ENCODE data around the gene KIF9. TPM values are rescaled to one million over a fixed set of nuclear protein-coding genes. Genes with fewer than 3 reads are reported as not detected.

KIF9 gene
- total RNA-seq, 6 donors from 2014 or later: 4.7 to 27.0 (median 11.3) TPM

GRCh38 chr3:47243419-47244147 is 39.0 kb downstream of the KIF9 start:
- DNase-seq (no peak), ATAC-seq (ENCODE audit: low FRiP score in 2 of 2) (peak in 1 of 2 donors; percentile 30)
- TF ChIP-seq POLR2A (IDR thresholded peaks at IDR 0.05) (no peak), POLR2AphosphoS5 (IDR thresholded peaks at IDR 0.05) (no peak), CTCF (IDR thresholded peaks at IDR 0.05) (no peak), EP300 (IDR thresholded peaks at IDR 0.05) (no peak)
- no peak overlapping the region for H3K27ac ChIP-seq
- WGBS, 2 donors: 88 to 90% methylated on average over 9 of the region's 9 CpGs
- no peak overlapping the region for H3K4me3 ChIP-seq
- H3K27me3 ChIP-seq: no peaks in the 10 kb centered on the region
- no peaks in the 10 kb centered on the region for H3K4me1 ChIP-seq
- no peaks in the 10 kb centered on the region for H3K9me3 ChIP-seq
- no peaks in the 10 kb centered on the region for H3K36me3 ChIP-seq

GRCh38 chr3:47239929-47240328 is 42.7 kb downstream of the KIF9 start:
- H3K27me3 ChIP-seq: no peaks in the 10 kb centered on the region
- no peak overlapping the region for H3K27ac ChIP-seq
- TF ChIP-seq POLR2A (IDR thresholded peaks at IDR 0.05) (no peak), EP300 (IDR thresholded peaks at IDR 0.05) (no peak), POLR2AphosphoS5 (IDR thresholded peaks at IDR 0.05) (no peak), CTCF (IDR thresholded peaks at IDR 0.05) (no peak)
- H3K4me3 ChIP-seq: no peak overlapping the region
- 85% methylated on average over 4 of the region's 6 CpGs; no CpG with 5 or more reads in 1 of the 2 donors for WGBS, 2 donors
- no peaks in the 10 kb centered on the region for H3K36me3 ChIP-seq
- no peaks in the 10 kb centered on the region for H3K4me1 ChIP-seq
- ATAC-seq (ENCODE audit: low FRiP score in 2 of 2) (no peak), DNase-seq (peak in 1 of 2 donors; percentile 64)
- H3K9me3 ChIP-seq: no peaks in the 10 kb centered on the region

- Histone ChIP-seq H3K36me3 (no peaks in the 10 kb centered on the region), H3K4me1 (no peaks in the 10 kb centered on the region), H3K27ac (no peak overlapping the region), H3K27me3 (no peaks in the 10 kb centered on the region), H3K4me3 (no peak overlapping the region), H3K9me3 (no peaks in the 10 kb centered on the region)
- 95 to 98% methylated on average over 3 of the region's 3 CpGs for WGBS, 2 donors
- DNase-seq (no peak), ATAC-seq (ENCODE audit: low FRiP score in 2 of 2) (no peak)
- TF ChIP-seq CTCF (IDR thresholded peaks at IDR 0.05) (no peak), POLR2AphosphoS5 (IDR thresholded peaks at IDR 0.05) (no peak), EP300 (IDR thresholded peaks at IDR 0.05) (no peak), POLR2A (IDR thresholded peaks at IDR 0.05) (no peak)
Observed at GRCh38 chr3:47238017-47238416, 44.6 kb downstream of the KIF9 start.

- peaks cover 3 to 13% (median 9%) of the 10 kb centered on the region in 4 donors for H3K4me1 ChIP-seq
- H3K9me3 ChIP-seq: no peaks in the 10 kb centered on the region
- H3K4me3 ChIP-seq: peak overlapping the region in 1 of 4 donors; percentile 2
- peak overlapping the region; percentile 32 to 61 (median 55) for H3K27ac ChIP-seq
- H3K36me3 ChIP-seq: no peaks in the 10 kb centered on the region
- 57 to 63% methylated on average over 1 of the region's 1 CpG for WGBS, 2 donors
- no peak for DNase-seq
- H3K27me3 ChIP-seq: no peaks in the 10 kb centered on the region
- TF ChIP-seq EP300 (IDR thresholded peaks at IDR 0.05): no peak
- no peak for TF ChIP-seq POLR2AphosphoS5 (IDR thresholded peaks at IDR 0.05)
- no peak for TF ChIP-seq POLR2A (IDR thresholded peaks at IDR 0.05)
- TF ChIP-seq CTCF (IDR thresholded peaks at IDR 0.05): no peak
- peak in 1 of 2 donors; percentile 36 for ATAC-seq (ENCODE audit: low FRiP score in 2 of 2)
Observed at GRCh38 chr3:47228088-47228487, 54.5 kb downstream of the KIF9 start.

GRCh38 chr3:47227678-47228077 is 54.9 kb downstream of the KIF9 start:
- WGBS, 2 donors: 55 to 62% methylated on average over 7 of the region's 7 CpGs
- Histone ChIP-seq H3K4me1 (peaks cover 3 to 13% (median 9%) of the 10 kb centered on the region in 4 donors), H3K9me3 (no peaks in the 10 kb centered on the region), H3K4me3 (peak overlapping the region in 1 of 4 donors; percentile 2), H3K36me3 (no peaks in the 10 kb centered on the region), H3K27ac (peak overlapping the region; percentile 32 to 61 (median 55)), H3K27me3 (no peaks in the 10 kb centered on the region)
- TF ChIP-seq POLR2A (IDR thresholded peaks at IDR 0.05) (no peak), EP300 (IDR thresholded peaks at IDR 0.05) (no peak), CTCF (IDR thresholded peaks at IDR 0.05) (no peak), POLR2AphosphoS5 (IDR thresholded peaks at IDR 0.05) (no peak)
- ATAC-seq (ENCODE audit: low FRiP score in 2 of 2): peak; percentile 57 to 80
- DNase-seq: peak in 1 of 2 donors; percentile 26
